CD4-positive, alpha-beta T cell treated with Interleukin-15 for 4 hours (primary cell): Measurements from ENCODE around the gene ACLY.
"Not testable (repeated sequence)": the region's sequence is repeated elsewhere in the genome, so short reads cannot be mapped to it uniquely, and the experiment has no call there.

Source experiments
- DNase-seq: peaks from one replicate; pipeline ENCODE4 v3.0.0-alpha.2; 2020; ENCODE audit warnings: low spot score

ACLY gene

DNA sequence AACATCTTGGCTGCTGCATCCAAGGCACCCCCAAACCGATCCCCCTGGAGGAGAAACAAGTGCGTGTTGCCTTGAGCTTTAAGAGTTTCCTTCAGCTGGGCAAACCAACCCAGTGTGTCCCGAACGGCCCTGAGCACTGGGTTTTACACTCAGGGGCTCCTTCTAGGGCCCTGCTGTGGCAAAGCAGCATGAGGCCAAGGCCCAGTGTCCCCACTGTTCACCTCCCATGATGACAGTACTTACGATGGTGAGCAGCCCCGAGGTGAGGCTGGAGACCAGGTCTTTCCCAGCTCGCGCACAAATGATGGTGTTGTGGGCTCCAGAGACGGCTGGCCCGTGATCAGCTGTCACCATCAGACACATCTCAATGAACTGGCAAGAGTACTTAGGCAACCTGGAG, 47.0 kb downstream of the ACLY start:
- no peak for DNase-seq

DNA sequence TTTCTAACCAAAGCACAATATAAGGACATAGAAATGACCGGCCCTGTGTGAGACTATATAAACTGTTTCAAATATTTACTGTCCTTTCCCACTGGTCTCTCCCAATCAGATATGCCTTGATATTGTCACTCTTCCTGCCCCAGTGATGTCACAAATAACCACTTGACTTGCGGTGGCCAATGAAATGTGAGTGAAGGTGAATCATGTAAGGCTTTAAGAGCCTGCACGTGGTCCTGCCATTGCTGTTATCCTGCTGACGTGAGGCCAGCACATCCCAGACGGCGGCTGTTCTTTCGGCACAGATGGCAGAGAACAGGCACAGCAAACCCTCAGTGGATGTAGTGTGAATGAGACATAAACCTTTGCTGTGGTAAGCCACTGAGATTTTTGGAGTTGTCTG, 48.1 kb downstream of the ACLY start:
- DNase-seq: no peak

GRCh38 chr17:41870097-41870496, 48.7 kb downstream of the ACLY start:
- no peak for DNase-seq

DNA sequence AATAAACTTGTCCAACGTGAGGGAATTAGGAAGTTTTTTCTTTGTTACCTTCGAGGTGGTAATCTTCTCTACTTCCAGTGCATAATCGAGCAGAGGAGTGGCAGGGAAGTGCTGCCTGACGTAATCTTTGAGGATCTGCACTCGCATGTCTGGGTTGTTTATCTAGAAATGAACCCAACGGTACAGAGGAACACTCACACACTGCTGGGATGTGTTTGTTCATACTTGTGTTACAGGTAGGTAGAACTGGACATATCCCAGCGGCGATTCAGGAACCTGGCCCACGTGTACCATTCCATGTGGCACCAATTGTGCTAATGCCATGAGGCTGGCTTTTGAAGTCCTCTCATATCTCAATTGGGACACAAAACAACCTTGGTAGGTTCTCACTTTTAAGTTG, 49.3 kb downstream of the ACLY start:
- no peak for DNase-seq

DNA sequence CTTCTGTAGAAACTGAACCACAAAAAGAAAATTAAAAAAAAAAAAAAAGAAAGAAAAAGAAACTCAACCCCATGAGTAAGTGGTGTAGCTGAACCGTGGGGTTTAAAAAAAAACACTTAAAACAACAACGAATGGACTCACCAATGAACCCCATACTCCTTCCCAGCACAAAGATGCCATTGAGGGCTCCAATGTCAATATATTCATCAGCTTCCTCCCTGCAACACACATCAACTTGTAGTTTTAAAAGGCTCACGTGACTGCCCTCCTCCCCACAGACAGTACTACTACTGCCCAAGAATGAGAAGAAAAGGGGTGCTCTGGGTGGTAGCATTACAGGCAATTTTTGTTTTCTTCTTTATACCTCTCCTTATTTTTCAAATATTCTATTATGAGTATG, 50.2 kb downstream of the ACLY start:
- no peak for DNase-seq

DNA sequence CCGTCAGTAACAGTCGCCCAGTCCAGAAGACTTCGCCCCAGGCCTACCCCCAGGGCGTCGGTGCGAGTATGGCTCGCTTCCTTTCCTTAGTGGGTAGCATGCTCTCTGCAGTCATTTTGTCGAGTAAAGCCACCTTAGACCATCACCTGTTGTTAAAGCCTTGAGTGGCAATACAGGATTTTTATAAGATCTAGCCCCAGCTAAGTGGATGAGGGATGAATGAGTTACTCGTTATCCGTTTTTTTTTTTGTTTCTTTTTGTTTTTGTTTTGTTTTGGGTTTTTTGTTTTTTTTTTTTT, 53.2 kb downstream of the ACLY start:
- DNase-seq: no peak

GRCh38 chr17:41864836-41865595, 53.7 kb downstream of the ACLY start, which contains the start of gene KLHL11:
Gene KLHL11 (minus strand): TSS chr17:41865423. CDS start chr17:41865370, 53 bp downstream.
- DNase-seq: peak; percentile 85

- DNase-seq: no peak
These were observed 54.3 kb downstream of the ACLY start for GRCh38 chr17:41864498-41864835.

DNA sequence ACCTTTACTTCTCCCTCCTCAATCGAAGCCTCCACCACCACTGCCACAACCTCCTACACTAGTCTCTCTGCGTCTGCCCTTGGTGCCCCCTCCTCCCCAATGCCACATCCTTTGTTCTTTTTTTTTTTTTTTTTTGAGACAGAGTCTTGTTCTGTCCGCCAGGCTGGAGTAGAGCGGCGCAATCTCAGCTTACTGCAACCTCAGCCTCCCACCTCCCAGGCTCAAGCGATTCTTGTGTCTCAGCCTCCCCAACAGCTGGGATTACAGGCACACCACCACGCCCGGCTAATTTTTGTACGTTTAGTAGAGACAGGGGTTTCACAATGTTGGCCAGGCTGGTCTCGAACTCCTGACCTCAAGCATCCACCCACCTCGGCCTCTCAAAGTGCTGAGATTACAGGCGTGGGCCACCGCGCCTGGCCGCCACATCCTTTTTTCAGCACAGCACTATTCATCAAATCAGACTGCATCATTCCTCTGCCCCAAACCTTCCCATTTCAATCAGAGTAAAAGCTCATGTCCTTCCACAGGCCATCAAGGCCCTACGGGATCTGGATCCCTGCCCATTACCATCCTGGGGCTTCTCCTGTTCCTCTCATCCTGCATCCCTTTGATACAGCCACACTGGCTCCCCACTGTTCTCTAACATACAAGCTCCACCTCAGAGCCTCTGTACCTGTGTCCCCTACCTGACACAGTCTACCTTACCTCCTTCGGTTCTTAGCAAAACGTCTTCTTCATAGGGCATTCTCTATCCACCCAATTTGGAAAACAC, 55.5 kb downstream of the ACLY start:
- no peak for DNase-seq

GRCh38 chr17:41860254-41860931, 58.4 kb downstream of the ACLY start:
- DNase-seq: no peak

DNA sequence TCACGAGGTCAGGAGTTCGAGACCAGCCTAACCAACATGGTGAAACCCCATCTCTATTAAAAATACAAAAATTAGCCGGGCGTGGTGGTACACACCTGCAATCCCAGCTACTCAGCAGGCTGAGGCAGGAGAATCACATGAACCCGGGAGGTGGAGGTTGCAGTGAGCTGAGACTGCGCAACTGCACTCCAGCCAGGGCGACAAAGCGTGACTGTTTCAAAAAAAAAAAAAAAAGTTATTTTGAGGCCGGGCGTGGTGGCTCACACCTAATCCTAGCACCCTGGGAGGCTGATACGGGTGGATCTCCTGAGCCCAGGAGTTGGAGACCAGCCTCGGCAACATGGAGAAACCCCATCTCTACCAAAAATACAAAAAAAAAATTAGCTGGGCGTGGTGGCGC, 67.4 kb downstream of the ACLY start:
- DNase-seq: not testable (repeated sequence)

DNA sequence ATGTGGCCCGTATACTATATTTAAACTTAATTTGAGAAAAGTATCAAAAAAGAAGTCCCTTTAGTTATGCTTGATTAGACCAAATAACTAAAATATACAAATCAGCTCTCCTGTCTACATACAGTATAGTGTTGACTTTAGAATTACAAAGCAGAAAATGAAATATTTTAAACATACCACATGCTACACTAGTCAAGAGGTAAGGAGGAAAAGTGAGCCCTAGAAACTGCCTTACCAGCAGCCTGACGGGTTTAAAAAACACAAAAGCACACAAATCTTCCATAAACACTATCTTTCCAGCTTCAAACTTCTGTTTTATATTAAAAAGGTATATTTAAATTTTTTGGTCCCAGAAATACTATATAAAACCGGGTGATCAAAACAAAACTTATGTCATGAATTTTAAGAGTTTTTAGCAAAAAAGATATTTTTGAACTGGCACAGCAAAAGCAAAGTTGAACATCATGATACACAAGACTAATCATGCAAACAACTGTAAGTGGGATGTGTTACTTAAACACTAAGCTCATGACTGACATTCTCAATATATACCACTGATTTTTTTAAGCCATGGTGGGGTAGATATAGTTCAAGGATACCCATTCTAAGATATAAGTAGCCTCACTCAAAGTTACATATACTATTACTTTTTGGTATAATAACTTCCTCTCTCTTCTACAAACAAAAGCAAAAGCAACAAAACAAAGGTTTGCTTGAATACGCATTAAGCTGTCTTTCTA, 69.3 kb downstream of the ACLY start:
- DNase-seq: no peak

DNA sequence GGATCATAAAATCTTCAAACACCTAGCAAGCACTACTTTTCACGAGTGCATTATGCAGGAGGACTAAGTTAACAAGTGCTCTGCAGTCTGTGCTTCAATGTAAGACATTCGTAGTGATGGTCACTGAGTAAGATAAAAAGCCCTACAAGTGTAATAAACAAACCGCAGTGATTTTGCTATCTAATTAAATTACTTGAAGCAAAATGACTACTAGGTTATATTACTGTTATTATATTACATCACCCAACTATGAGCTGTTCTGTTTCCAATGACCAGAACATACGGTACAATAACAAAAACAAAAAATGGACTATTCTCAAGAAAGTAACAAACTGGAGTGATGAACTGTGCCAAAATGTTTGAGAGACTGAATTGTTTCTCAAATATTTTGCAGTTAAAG, 70.0 kb downstream of the ACLY start:
- DNase-seq: no peak

- no peak for DNase-seq
These were observed 73.8 kb downstream of the ACLY start for GRCh38 chr17:41844971-41845370.

DNA sequence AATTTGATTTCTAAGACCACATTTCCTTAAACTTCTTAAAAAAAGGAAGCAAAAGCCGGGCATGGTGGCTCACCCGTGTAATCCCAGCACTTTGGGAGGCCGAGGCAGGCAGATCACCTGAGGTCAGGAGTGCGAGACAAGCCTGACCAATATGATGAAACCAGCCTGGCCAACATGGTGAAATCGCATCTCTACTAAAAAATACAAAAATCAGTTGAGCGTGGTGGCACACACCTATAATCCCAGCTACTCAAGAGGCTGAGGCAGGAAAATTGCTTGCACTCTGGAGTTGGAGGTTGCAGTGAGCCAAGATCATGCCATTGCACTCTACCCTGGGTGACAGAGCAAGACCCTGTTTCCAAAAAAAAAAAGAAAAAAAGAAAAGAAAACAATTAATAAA, 78.0 kb downstream of the ACLY start:
- DNase-seq: not testable (repeated sequence)

GRCh38 chr17:41839448-41839847, 79.3 kb downstream of the ACLY start:
- DNase-seq: not testable (repeated sequence)

GRCh38 chr17:41837761-41838538, 80.8 kb downstream of the ACLY start, which contains the start of gene KLHL10:
Gene KLHL10 (plus strand): TSS chr17:41837825. CDS start chr17:41837933, 108 bp downstream.
- DNase-seq: no peak

DNA sequence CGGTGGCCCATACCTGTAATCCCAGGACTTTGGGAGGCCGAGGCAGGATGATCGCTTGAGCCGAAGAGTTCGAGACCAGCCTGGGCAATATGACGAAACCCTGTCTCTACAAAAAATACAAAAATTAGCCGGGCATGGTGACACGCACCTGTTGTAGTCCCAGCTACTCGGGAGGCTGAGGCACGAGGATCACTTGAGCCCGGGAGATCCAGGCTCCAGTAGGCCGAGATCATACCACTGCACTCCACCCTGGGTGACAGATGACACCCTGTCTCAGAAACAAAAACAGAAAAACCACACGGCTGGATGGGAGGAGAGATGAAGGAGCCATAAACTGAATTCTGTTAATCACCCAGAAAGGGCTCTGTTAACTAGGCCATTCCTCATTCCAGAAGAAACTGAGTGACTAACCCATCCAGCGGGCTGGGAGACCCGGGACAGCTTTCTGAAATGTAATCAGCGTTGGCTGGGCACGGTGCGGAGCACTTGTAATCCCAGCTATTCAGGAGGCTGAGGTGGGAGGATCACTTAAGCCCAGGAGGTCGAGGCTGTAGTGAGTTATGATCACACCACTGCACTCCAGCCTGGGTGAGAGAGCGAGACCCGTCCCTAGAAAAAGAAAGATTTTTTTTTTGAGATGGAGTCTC, 82.1 kb downstream of the ACLY start:
- DNase-seq: no peak

DNA sequence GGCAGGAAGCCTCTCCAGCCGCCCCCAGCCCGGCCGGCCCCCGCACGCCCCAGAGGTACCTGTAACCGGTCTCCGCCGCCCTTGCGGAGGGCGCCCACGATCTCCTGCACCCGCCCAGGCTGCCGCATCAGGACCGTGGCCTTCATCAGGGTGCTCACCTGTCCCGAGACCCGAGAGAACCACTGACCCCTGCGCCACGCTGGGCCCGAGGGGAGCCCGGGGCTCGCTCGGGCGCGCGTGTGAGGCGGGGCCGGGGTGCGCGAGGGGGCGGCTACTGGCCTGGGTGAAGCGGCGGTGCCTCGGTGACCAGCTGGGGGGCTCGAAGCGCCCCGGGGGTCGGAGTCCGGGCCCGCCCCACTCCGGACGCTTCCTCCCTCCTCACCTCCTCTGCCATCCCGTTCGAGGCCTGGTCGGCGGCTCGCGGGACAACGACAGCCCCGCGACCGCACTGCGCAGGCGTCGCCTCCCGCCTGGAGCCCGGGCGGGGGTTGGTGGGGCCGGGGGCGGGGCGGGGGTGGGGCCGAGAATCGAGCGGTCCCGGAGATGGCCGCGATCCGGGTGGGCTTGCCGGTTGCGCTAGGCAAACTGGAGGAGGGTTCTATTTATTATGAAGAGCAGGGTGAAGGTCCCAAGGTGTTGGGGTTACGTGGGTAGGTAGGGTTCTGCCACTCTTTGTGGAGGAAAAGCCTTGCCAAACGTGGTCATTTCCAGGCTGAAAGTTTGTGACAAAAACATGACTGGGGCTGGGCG, 82.8 kb downstream of the ACLY start, which contains the start of gene NT5C3B:
Gene NT5C3B, minus strand, starts transcription at position 433 of the 750 bp plus-strand sequence. Its CDS starts 39 bp downstream, at position 394.
- peak; percentile 39 for DNase-seq

DNA sequence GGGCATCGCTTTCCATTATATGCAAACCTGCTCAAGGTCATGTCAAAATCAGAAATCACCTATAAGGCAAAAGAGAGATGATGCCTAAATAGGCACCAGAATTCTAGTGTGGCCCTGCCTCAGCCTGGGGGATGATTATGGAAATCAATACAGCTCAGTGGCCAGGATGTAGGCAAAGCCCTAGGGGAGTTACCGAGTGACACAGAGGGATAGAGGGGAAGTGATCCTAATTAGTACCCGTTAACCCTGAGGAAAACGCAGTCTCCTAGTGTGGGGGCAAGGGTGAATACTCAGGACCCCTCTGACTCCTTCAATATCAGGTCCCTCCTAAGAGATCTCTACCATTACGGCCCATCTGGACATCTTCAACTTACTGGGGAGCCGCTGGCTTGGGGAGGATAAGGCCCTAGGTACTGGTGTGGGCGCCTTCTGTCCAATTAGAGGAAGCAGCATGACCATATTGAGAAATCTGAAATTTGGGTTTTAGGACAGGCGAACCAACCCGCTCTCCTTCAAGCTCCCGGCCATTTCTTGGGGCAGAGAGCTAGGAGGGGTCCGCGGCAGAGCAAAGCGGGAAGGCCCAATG, 83.4 kb downstream of the ACLY start:
- no peak for DNase-seq
